Activated CD8-positive, alpha-beta T cell treated with anti-CD3 and anti-CD28 coated beads for 36 hours (primary cell): ENCODE data around the gene FXYD2. TPM values are rescaled to one million over a fixed set of nuclear protein-coding genes. Genes with fewer than 3 reads are reported as not detected.

Experiments used
- ATAC-seq: fragments of 200-7000 bp; cut with Tn5 transposase; one replicate; pipeline ENCODE4 v1.10.0; 2021; ENCODE audit warnings: mild to moderate bottlenecking, moderate library complexity
- CTCF ChIA-PET: fragments of 350-600 bp; sonication (Branson Sonifier 250); formaldehyde crosslinking; loops from one replicate; lab custom pipeline; 2021; ENCODE audit warnings: antibody characterized with exemption; lab: Charles Lee
- POLR2A ChIA-PET: fragments of 350-600 bp; sonication (Branson Sonifier 250); formaldehyde crosslinking; loops from one replicate; lab custom pipeline; 2021; ENCODE audit warnings: antibody characterized with exemption; lab: Charles Lee
- DNase-seq: peaks from one replicate; pipeline ENCODE4 v3.0.0-alpha.2; 2020
- H3K27ac Mint-ChIP-seq: one replicate; pipeline ENCODE4 v1.8.0; 2021; ENCODE audit warnings: mild to moderate bottlenecking, mixed read lengths
- H3K27me3 Mint-ChIP-seq: one replicate; pipeline ENCODE4 v1.8.0; 2021; ENCODE audit warnings: mixed read lengths
- H3K36me3 Mint-ChIP-seq: one replicate; pipeline ENCODE4 v1.8.0; 2021; ENCODE audit warnings: low read depth, mixed read lengths
- H3K4me1 Mint-ChIP-seq: one replicate; pipeline ENCODE4 v1.8.0; 2021; ENCODE audit warnings: low read depth, mixed read lengths
- H3K4me3 Mint-ChIP-seq: one replicate; pipeline ENCODE4 v1.8.0; 2021; ENCODE audit warnings: mild to moderate bottlenecking, moderate library complexity, mixed read lengths
- H3K9me3 Mint-ChIP-seq: one replicate; pipeline ENCODE4 v1.8.0; 2021; ENCODE audit warnings: mixed read lengths
- CTCF ChIP-seq: fragments of 200-600 bp; IDR thresholded peaks from one replicate; pipeline ENCODE4 v1.8.0; 2022; ENCODE audit warnings: antibody characterized with exemption, mild to moderate bottlenecking
- intact Hi-C: fragments of 100-400 bp; cut with micrococcal nuclease; formaldehyde crosslinking; loops from one replicate; pipeline ENCODE4 v1.10.0; 2022
- total RNA-seq, 2 experiments: library from RNA; stranded (reverse); gene quantifications; one replicate each; pipeline ENCODE4 v1.2.3, GENCODE V29; 2021

The FXYD2 gene
- total RNA-seq, 2 experiments from 2014 or later: 6.7 to 7.2 TPM

- DNase-seq (no peak), ATAC-seq (no peak)
- peaks cover 86% of the 10 kb centered on the region for H3K4me1 Mint-ChIP-seq
- no peaks in the 10 kb centered on the region for H3K36me3 Mint-ChIP-seq
- ChIA-PET POLR2A (interaction anchor here (0.6 to 3.9 kb wide), 4 partner anchors 10 to 151 kb away, joined by 3 to 18 read pairs (median 4); no protein-coding TSS in a partner anchor), CTCF (interaction anchor here (1.1 to 15.2 kb wide), 8 partner anchors 10 to 228 kb away, joined by 3 to 188 read pairs (median 40); no protein-coding TSS in a partner anchor)
- no peaks in the 10 kb centered on the region for H3K27me3 Mint-ChIP-seq
- intact Hi-C loops: no loop called here
- H3K4me3 Mint-ChIP-seq: no peak overlapping the region
- H3K27ac Mint-ChIP-seq: peak overlapping the region; percentile 9
- TF ChIP-seq CTCF: no peak
- no peaks in the 10 kb centered on the region for H3K9me3 Mint-ChIP-seq
These were observed 1.1 kb upstream of the FXYD2 start for GRCh38 chr11:117825538-117826189.

DNA sequence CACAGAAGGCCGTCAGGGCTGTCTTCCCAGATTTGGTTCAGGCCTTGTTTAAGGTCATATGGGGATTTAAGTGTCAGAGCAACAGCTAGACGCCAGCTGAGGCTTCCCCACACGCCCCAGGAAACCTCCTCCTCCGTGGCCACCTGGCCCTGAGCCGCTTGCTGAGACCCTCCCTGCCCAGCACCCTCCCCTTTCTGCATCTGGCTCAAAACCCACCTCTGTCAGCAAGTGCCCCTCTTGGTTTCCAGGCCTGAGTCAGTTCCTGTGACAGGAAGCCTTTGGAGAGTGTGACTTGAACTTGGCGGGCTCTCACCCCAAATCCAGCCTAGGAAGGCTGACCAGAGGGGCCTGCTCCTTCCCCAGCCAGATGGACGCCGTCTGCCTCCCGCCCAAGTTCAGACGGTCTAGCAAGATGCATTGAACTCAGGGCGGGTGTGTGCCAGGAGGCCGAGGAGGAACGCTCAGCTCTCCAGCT, 561 bp downstream of the FXYD2 start:
- Mint-ChIP-seq H3K27ac (peak overlapping the region; percentile 89), H3K27me3 (no peaks in the 10 kb centered on the region), H3K36me3 (no peaks in the 10 kb centered on the region), H3K4me3 (peak overlapping the region; percentile 54), H3K9me3 (no peaks in the 10 kb centered on the region), H3K4me1 (peaks cover 75% of the 10 kb centered on the region)
- intact Hi-C loops: loop anchor here (5.0 kb wide), 2 partner anchors 128 to 228 kb away; no protein-coding TSS in a partner anchor
- ChIA-PET POLR2A (interaction anchor here (1.0 to 3.9 kb wide), 7 partner anchors 9 to 170 kb away, joined by 3 to 18 read pairs (median 4); no protein-coding TSS in a partner anchor), CTCF (interaction anchor here (1.1 to 15.2 kb wide), 14 partner anchors 8 to 297 kb away, joined by 3 to 188 read pairs (median 6); no protein-coding TSS in a partner anchor)
- TF ChIP-seq CTCF: no peak
- ATAC-seq (peak; percentile 8), DNase-seq (peak; percentile 60)

DNA sequence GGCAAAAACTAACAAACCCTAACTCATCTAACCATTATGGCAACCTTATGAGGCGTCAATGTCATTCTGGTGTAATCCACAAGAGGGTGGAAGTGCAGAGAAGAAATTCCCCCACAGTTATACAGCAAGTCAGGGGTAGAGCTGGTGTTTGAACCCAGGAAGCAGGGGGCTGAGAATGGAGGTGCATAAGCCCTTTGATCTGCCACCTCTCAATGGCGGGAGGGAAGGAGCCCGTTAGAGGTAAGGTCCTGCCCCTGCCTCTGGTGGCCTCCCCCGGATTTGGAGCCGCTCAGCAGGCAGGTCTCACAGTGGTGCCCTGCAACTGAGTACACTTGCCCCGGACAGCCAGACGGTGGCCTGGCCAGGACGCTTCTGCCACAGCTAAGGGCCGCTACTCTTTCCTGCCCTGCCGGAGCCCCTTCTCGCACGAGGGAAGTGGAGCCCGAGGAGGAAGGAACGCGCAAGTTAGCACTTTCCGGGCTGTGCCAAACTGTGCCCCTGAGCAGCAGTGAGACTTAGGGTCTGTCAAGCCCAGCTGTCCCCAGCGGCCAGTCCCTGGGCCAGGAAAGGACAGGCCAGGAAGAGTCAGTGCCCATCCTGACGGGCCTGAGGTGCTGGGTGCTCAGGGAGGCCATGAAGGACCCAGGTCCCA, 1.1 kb downstream of the FXYD2 start:
- Mint-ChIP-seq H3K36me3 (no peaks in the 10 kb centered on the region), H3K4me3 (peak overlapping the region; percentile 54), H3K4me1 (peaks cover 75% of the 10 kb centered on the region), H3K27me3 (no peaks in the 10 kb centered on the region), H3K9me3 (no peaks in the 10 kb centered on the region), H3K27ac (peak overlapping the region; percentile 89)
- ATAC-seq (peak; percentile 69), DNase-seq (peak; percentile 72)
- POLR2A ChIA-PET: interaction anchor here (1.0 to 3.9 kb wide), 6 partner anchors 8 to 170 kb away, joined by 3 to 18 read pairs (median 4); no protein-coding TSS in a partner anchor
- CTCF ChIA-PET: interaction anchor here (1.0 to 15.2 kb wide), 17 partner anchors 8 to 298 kb away, joined by 3 to 188 read pairs (median 5); no protein-coding TSS in a partner anchor
- TF ChIP-seq CTCF: peak; percentile 45
- intact Hi-C loops: loop anchor here (5.0 kb wide), 2 partner anchors 129 to 229 kb away; no protein-coding TSS in a partner anchor

GRCh38 chr11:117822074-117823033, 2.2 kb downstream of the FXYD2 start:
- ChIA-PET POLR2A (interaction anchor here (1.2 to 1.9 kb wide), 2 partner anchors 125 to 128 kb away, joined by 4 to 10 read pairs; no protein-coding TSS in a partner anchor), CTCF (interaction anchor here (0.8 to 15.2 kb wide), 17 partner anchors 9 to 398 kb away, joined by 3 to 188 read pairs (median 5); partner anchors contain the start of gene TMPRSS13)
- H3K27ac Mint-ChIP-seq: peak overlapping the region; percentile 89
- H3K4me1 Mint-ChIP-seq: peaks cover 75% of the 10 kb centered on the region
- no peaks in the 10 kb centered on the region for H3K36me3 Mint-ChIP-seq
- DNase-seq (peak; percentile 81), ATAC-seq (peak; percentile 34)
- intact Hi-C loops: loop anchor here (5.0 kb wide), 2 partner anchors 130 to 230 kb away; no protein-coding TSS in a partner anchor
- no peaks in the 10 kb centered on the region for H3K27me3 Mint-ChIP-seq
- TF ChIP-seq CTCF: peak; percentile 89
- H3K4me3 Mint-ChIP-seq: peak overlapping the region; percentile 15
- no peaks in the 10 kb centered on the region for H3K9me3 Mint-ChIP-seq
